NCI-H510A (cell line): ENCODE data around the gene SLC2A1.
A peak's percentile ranks its signal among the peaks of the same experiment; 100 is the strongest.

ENCODE experiments used
- DNase-seq: peaks from one replicate; lab custom pipeline; 2025; lab: John Stamatoyannopoulos, UW

Gene SLC2A1

DNA sequence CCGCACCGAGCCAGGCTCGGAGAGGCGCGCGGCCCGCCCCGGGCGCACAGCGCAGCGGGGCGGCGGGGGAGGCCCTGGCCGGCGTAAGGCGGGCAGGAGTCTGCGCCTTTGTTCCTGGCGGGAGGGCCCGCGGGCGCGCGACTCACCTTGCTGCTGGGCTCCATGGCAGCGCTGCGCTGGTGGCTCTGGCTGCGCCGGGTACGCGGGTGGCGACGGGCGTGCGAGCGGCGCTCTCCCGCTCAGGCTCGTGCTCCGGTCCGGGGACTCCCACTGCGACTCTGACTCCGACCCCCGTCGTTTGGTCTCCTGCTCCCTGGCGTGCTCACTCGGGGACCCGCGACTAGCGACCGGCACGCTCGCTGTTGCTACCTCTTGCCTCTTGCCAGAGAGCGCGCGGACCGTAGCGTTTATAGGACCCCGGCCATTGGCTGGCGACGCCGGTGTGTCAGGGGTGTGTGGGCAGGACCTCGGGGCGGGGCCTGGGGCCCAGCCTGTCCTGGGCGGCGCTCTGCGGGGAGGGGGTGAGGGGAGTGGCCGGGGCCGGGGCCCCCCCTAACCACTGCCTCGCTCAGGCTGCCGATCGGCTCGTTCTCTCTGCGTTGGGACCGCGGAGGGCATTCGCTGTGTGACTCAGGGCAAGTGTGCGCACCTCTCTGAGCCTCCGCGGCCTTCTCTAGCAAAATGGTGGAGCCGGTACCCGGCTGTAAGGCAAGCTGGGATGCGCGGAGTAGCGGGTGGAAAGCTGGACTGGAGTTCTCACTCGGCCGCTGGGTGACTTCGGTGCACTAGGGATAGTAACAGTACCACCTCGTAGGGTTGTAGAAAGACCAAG lies at the start of gene SLC2A1:
Gene SLC2A1 (minus strand): TSS at position 381 of the 832 bp plus-strand sequence. CDS start 217 bp downstream, at position 164.
- DNase-seq = peak; percentile 100

DNA sequence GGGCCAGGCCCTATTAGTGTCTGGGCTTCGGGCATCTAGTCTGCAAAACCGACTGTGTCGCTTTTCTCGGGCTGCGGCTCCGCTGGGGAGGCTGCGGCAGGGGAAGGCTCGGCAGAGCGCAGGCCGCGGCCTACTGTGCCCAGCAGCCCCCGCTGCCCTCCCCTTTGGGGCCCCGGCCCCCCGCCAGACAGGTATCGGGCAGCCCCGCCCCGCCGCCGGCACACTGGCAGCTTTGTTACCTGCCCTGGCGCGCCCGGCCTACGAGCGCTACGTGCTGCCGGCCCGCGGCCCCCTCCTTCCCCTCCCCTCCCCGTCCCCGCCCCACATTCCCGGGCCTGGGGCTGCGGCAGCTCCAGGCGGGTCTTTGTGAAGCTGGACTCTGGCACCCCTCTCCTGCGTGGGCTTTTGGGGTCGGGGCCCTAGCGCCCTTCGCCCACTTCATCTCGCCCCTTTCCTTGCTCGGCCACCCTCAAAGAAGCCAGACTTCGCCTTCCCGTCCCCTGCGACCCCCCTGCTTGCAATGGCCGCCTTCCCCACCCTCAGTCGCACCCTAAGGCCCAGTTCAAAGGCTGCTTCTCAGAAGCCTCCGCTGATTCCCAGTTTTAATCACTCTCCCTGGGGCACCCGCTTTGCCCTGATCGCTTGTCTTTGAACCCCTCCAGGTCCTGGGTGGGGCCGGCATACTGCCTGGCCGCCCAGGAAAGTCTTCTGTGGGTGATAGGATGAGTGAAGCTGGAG lies 48.9 kb upstream of the SLC2A1 start:
- peak; percentile 39 for DNase-seq

DNA sequence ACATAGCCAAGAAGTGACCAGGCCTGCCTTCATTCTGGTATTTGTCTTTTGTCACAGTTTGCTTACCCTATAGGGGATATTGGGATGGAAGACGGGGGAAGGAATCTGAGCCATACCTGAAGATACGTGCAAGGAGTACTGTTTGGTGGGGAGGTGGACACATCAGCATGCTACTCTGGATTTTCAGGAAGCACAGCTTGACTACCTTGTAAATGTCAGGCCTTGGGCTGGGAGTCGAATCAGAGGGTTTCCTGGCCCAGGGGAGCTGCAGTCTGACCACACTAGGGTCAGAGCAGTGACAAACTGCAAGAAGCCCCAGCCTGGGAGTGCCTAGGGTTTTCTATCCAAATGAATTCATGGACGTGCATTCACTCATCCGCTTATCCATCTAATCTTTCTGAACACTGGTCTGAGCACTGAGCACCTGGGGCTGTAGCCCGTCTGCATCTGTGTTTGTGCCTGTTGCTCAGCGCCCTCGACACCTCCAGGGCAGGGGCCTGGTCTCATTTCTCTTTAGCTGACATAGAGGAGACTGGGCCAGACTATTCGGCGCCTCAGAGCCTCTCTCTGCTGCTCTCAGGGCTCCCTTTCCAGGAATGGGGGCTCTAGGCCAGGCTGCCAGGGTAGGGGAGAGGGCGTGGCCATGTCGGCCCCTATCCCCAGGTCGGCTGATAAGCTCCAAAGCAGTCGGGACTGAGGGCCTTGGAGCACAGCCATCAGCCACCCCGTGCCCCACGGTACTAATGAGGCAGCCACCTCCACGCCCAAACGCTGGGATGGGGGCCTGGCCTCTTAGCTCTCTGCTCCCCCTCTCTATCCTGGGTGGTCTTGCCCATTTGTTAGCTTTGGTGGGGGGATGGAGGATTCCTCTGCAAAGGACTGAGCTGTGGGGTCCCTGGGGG lies 47.0 kb upstream of the SLC2A1 start:
- DNase-seq = no peak

DNA sequence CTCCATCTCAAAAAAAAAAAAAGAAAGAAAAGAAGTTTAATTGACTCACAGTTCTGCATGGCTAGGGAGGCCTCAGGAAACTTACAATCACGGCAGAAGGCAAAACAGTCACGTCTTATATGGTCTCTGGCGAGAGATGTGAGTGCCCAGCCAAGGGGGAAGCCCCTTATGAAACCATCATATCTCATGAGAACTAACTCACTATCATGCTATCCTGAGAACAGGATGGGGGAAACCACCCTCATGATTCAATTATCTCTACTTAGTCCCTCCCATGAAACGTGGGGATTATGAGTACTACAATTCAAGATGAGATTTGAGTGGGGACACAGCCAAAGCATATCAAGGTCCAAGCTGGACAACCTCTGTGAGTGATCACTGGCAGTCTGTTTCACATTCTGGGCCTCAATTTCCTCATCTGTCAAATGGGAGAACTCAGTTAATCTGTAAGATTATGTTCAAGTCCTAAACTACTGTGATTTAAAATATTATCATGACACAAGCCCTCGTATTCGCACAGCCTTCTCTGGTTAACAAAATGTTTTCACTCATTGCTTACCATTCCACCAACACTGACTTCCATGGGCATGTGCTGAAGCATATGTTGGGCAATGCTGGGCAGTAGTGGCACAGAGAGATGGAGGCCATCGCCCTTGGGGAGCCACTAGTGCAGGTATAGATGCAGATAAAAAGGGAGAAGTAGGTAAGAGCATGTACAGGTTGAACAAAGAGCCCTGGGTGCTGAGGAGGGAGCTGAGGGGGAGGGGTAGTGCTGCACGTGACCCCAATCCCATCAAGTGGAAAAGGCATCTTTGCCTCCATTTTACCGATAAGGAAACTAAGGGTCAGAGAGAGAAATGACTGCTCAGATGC lies 46.2 kb upstream of the SLC2A1 start:
- DNase-seq = no peak

DNA sequence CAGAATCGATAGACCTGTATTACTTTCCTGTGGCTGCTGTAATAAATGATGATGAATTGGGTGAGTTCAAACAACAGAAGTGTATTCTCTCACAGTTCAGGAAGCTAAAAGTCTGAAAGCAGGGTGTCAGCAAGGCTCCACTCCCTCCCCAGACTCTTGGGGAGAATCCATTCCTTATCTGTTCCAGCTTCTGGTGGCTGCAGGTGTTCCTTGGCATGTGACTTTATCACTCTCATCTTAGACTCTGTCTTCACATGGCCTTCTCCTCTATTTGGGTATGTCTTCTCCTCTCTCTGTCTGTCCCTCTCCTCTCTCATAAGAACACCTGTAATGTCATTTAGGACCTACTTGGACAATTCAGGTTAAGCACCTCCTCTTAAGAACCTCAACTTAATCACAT lies 44.1 kb upstream of the SLC2A1 start:
- DNase-seq = no peak

DNA sequence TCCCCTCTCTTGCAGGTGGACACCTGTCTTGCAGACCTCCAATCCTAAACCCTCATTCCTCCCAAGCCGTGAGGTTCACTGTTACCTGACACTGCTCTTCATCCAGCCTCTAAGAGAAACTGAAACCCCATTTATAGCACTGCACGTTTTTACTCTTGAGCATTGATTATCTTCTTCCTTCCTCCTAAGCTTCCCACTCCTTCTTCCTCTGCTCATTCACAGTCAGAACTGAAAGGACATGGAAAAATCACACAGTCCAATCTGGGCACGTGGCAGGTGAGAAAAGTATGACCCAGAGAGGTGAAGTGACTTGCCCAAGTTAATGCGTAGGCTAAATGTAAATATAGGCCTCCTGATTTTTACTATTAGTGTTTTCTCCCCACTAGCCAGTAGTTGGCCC lies 43.4 kb upstream of the SLC2A1 start:
- no peak for DNase-seq

DNA sequence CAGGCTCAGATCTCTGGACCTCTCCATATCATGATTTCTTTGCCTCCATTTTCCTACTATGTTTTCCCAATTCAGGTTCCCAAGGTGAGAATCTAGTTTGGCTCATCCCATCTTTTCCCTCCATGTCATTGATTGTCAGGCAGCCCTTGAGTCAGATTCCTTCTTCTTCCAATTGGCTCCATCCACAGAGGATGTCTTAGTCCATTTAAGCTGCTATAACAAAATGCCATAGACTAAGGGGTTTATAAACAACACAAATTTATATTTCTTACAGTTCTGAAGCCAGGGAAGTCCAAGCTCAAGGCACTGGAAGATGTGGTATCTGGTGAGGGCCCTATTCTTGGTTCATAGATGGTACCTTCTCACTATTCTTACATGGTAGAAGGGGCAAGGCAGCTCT lies 42.8 kb upstream of the SLC2A1 start:
- no peak for DNase-seq

DNA sequence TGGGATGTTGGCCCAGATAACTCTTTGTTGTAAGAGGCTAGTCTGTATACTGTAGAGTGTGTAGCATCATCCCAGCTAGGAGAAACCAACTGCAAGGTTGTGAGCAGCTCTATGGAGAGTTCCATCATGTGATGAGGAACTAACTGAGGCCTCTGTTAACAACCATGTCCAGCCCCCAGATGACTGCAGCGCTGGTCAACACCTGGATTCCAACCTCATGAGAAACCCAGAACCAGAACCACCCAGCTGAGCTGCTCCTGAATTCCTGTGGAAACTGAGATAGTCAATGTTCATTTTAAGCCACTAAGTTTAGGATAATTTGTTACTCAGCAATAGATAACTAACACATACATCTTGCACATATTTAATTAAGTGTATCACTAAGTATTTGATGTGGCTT lies 41.6 kb upstream of the SLC2A1 start:
- DNase-seq = no peak

DNA sequence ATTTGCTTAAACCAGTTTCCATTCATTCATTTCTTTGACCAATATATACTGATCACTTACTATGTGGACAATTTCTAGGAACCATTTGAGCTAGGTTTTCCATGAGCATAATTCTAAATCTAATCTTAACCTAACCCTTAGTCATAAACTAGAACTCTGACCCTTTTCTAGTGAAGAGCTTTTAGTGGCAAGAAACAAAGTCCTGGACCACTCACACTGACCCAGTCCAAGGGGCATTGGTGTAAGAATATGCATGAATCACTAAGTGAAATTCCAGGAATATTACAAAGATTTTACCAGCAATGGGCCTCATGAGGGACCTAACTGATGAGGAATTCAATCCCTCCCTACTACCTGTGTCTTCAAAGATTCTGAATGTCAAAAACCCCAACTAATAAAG lies 40.6 kb upstream of the SLC2A1 start:
- no peak for DNase-seq

DNA sequence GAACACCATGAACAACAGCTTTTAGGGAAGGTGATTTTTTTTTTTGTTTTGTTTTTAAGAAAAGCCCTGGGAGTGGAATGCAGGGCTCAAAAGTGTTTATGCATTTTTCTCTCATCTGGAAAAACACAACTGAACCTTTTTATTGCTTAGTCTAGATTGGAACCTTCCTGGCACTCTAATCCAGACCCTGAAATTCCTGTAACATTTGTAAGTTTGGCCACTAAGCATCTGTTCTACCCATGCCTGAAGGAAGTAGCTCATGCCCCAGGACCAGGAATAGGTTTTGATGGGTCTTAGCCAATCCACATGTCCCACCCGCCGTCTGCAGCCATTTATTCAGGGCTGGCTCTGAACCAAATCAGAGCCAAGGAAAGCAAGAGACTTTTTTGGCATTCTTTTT lies 39.7 kb upstream of the SLC2A1 start:
- DNase-seq = no peak

DNA sequence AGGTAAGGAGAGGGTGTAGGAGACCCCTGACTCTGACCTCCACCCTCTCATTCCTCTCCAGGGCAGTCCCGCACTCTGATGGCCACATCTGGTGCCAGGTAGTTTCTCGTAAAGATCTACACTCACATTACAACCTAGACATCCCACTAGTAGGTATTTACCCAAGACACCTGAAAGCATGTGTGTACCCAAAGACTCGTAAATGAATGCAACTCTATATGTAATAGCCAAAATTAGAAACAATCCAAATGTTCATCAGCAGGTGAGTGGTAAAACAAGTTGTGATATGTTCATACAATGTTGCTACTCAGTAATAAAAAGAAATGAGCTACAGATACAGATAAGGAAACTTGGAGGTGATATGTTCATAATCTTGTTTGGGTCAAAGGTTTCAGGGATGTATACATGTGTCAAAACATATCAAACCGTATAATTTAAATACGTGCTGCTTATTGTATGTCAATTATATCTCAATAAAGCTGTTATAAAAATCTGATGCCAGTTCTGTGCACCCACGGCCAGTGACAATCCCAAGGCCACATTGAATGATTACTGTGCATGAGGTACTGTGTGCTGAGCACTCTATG lies 37.8 kb upstream of the SLC2A1 start:
- no peak for DNase-seq

DNA sequence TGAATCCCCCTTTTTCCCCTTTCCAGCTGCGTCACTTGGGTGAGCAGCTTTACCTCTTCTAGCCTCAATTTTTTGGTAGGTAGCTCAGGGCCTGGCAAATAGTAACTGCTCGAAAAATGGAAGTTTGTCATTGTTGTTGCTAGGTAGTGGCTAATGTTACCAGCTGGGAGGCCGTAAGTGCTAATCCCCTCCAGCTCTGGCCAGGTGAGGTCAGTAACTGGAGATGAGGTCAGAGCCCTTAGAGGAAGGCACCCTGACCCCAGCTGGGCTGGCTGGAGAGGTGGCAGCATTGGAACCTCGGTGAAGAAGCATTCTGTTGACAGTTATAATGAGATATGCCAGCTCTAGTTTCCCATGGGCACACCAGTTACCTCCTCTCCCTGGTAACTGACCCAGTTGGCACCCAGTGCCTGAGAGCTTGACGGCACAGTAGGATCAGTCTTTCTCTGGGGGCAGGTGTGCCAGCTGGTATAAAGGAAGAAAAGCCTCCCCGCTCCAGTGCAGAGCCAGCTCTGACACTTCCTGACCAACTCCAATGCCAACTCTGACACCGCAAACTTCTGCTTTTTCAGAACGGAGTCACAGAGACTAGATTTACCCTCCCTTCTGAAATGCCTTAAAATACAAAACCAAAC lies 35.0 kb upstream of the SLC2A1 start:
- no peak for DNase-seq

DNA sequence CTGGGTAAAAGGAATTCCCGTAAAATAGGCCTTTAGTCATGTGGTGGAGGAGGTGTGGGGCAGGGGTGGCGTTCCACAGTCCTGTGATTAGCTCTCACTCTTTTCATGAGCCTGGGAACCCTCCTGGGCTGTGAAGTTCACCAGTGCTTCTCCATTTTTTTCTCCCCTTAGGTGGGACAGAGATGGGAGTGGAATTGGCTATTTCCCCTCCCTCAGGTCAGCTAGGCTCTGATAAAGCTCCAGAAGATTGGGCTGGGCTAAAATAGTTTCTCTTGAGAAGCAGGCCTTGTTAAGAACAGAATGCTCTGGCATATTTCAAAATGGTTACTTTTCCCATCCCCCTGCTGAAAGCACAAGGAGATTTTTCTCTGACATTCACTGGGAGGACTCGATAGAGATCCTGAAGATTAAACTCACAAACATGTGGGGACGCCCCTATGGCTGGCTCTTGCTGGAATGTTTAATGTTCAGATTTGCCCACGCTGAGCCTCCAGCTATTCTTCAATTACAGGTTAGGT lies 33.4 kb upstream of the SLC2A1 start:
- DNase-seq = no peak

DNA sequence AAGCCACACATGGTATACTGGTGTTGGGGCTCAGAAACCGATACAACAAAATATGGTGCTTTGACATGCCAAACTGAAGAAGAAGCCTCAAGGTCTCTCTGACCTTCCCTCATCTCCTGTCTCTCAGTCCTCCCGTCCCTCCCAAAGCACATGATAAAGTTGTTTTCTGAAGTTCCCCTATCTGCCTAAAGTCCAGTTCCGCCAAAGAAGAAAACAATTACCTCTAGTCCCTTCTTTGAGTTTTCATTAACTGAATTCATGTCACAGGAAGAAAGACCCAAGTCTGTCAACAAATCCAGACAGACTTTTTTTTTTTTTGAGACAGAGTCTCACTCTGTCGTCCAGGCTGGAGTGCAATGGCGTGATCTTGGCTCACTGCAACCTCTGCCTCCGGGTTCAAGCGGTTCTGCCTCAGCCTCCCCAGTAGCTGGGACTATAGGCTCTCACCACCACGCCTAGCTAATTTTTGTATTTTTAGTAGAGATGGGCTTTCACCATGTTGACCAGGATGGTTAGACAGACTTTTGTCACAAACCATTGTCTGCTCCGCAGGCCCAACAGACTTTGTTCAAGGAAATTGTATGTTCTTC lies 32.2 kb upstream of the SLC2A1 start:
- DNase-seq = no peak

DNA sequence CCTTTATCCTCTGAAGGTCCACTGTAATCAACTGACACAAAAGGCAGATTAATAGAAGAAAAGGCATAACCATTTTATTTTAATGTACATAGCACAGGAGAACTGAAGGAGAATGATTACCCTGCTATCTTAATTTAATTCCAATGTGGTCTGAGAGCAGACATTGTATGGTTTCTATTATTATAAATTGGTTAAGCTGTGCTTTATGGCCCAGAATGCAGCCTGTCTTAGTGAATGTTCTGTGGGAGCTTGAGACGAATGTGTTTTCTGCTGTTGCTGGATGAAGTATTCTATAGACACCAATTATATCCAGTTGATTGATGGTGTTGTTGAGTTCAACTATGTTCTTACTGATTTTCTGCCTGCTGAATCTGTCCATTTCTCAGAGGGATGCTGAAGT lies 25.0 kb upstream of the SLC2A1 start:
- no peak for DNase-seq

DNA sequence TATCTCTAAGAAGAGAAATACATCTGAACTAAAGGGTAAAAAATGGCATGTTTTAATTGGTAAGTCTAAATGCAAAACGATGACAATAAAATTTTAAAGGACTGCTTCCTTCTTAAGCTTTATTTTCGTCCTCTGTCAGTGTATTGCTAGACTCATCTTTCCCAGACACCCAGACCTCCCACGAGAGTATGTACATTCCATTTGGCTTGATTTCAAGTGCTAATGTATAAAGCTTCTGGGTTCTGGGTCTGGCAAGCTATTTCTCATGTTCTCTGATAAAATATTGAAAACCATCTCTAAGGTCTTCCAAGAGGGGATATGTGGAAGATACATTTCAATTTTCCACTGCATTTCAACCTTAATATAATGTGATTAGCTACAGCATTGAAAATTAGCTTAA lies 24.6 kb upstream of the SLC2A1 start:
- no peak for DNase-seq

DNA sequence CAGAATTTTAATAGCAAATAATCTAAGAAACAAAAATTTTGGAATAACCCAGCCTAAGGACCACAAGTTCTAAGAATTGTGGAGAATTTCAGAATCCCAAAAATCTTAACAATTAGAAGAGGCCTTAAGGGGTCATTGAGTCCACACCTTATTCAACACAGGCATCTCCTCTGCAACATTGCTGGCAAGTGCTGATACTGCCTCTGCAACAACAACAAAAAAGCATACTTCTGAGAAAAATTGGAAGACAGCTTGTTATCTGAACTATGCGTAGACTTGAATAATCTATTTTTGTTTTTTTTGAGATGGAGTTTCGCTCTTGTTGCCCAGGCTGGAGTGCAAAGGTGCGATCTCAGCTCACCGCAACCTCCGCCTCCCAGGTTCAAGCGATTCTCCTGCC lies 24.0 kb upstream of the SLC2A1 start:
- DNase-seq = no peak

DNA sequence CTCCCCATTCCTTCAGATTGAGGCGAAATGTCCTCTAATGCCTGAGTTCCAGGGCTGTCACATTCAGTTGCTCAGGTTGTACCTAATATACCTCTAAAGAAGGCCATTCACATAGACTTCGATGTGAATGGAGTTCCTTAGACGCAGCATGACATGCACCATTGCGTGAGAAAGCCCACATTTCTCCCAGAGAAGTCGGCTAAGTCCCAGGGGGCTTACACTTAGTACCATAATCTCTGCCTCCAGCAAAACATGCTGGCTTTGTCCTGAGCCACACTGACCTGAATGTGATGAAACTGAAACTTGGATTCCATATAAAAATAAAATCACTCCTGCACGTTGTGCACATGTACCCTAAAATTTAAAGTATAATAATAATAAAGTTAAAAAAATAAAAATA lies 23.2 kb upstream of the SLC2A1 start:
- DNase-seq = no peak

DNA sequence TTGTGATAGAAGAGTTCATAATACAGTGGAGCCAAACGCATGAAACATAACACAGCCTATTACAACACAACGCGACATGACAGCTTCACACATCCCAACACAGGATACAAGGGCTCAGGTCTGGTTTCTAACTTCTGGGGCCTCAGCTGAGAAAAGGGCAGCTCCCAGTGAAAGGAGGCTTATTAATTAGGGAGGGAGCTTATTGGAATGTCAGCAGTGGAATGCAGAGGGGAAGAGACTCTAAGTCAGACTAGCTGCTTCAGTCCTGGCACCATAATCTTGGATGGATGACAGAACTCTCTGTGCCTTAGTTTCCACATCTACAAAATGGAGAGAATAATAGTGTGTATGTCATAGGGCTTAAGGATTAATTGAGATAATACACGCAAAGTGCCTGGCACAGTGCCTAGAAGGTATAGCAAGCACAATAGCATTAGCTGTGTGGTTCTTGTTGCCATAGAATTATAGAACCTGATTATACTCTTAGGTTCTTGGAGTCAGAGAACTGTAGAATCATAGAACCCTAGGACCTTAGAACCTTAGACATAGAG lies 22.7 kb upstream of the SLC2A1 start:
- no peak for DNase-seq
